Adrenal gland (tissue), 12 donors: ENCODE measurements around the gene MYEF2. TPM values are rescaled to one million over a fixed set of nuclear protein-coding genes. Genes with fewer than 3 reads are reported as not detected.

Experiments
- DNase-seq, 7 donors: peaks; one replicate each; pipeline ENCODE4 v3.0.0-alpha.2; 2019 to 2020
- H3K27ac ChIP-seq, 5 donors: fragments of 200-600 bp; sonication (generic) in 4 of 5; 1 replicate in 3 of 5; 2 replicates in 2 of 5; pipeline versions ENCODE4 v1.5.1 to v1.8.0; 2016 to 2020; ENCODE audit warnings: mild to moderate bottlenecking in 1 of 5
- H3K27me3 ChIP-seq: fragments of 200-600 bp; 2 replicates; pipeline ENCODE4 v1.8.0; 2021
- H3K36me3 ChIP-seq, 2 donors: fragments of 200-600 bp; replicated peaks in 1 of 2; 1 replicate in 1 of 2; 2 replicates in 1 of 2; pipeline versions ENCODE4 v1.5.1 to v1.8.0; 2018 to 2022
- H3K4me1 ChIP-seq, 2 donors: fragments of 200-600 bp; replicated peaks in 1 of 2; 1 replicate in 1 of 2; 2 replicates in 1 of 2; pipeline versions ENCODE4 v1.5.1 to v1.8.0; 2018 to 2021
- H3K4me3 ChIP-seq, 4 donors: fragments of 200-600 bp; sonication (generic) in 3 of 4; one replicate each; pipeline ENCODE4 v1.5.1; 2016 to 2018
- H3K9me3 ChIP-seq, 3 donors: fragments of 200-600 bp; sonication (generic) in 1 of 3; replicated peaks in 1 of 3; 1 replicate in 2 of 3; 2 replicates in 1 of 3; pipeline versions ENCODE4 v1.5.1 to v1.8.0; 2016 to 2021
- POLR2A ChIP-seq, 2 donors: fragments of 450-650 bp; IDR thresholded peaks; one replicate each; pipeline ENCODE4 v1.6.1; 2017; ENCODE audit warnings: antibody characterized with exemption in 2 of 2, mild to moderate bottlenecking in 2 of 2, moderate library complexity in 1 of 2
- WGBS, 4 donors: extraction: QIAGEN DNeasy Blood & Tissue Kit in 2 of 4; methylation state at CpG; one replicate each; pipeline versions ENCODE4 v1.1.5 to v1.1.7; 2013 to 2017; 5-methylcytosine and 5-hydroxymethylcytosine counted together
- intact Hi-C, 2 donors: fragments of 100-400 bp; cut with DNase I; formaldehyde crosslinking; loops; one replicate each; pipeline versions ENCODE4 v1.14.1 to v1.15.0; 2022 to 2023
- polyA plus RNA-seq, 3 donors: library from polyadenylated mRNA; stranded (reverse); fragments of 200-250 nt in 2 of 3; fragments of 350-450 nt in 1 of 3; fragmentation: Illumina TruSeq in 1 of 3; extraction: RNeasy Lipid Tissue Mini Kit (QIAGEN cat#74804) in 1 of 3; gene quantifications; one replicate each; pipeline ENCODE4 v1.2.3, GENCODE V29; 2013 to 2014
- total RNA-seq, 9 donors: library from RNA; depleted of rRNA in 4 of 9; stranded (reverse); fragments of >200 nt in 4 of 9; fragments of 120-200 nt in 1 of 9; fragmentation: NEBNext Ultra II Directional in 1 of 9; extraction: Animal tissue kit (Norgen Biotek cat#: 25700) in 1 of 9; gene quantifications; one replicate each; pipeline versions ENCODE4 v1.1.0 to v1.2.4, GENCODE V29; 2013 to 2023
- TF ChIP-seq, protein P1 (sequence below), 6 experiments: fragments of 450-650 bp in 4 of 6; fragments of 200-600 bp in 2 of 6; sonication (generic) in 1 of 6; IDR thresholded peaks; 1 replicate in 5 of 6; 2 replicates in 1 of 6; pipeline versions ENCODE4 v1.5.1 to v1.8.0; 2016 to 2021; ENCODE audit warnings: antibody characterized with exemption in 6 of 6, mild to moderate bottlenecking in 2 of 6, moderate library complexity in 1 of 6
- donor health status: healthy with polysubstance abuse.
- donor health status: Bipolar disorder and iron deficiency.
- donor health status: DM: yes; HTN: yes; CAD: no.
- donor health status: DM: no; HTN: no; CAD: no.
- donor health status: DM: no; HTN: no; CAD: no.
- donor health status: DM: yes; HTN: yes; CAD: no.

MYEF2 gene
- total and polyA plus RNA-seq, 12 donors, result 5.9 to 57.0 (median 35.2) TPM

DNA sequence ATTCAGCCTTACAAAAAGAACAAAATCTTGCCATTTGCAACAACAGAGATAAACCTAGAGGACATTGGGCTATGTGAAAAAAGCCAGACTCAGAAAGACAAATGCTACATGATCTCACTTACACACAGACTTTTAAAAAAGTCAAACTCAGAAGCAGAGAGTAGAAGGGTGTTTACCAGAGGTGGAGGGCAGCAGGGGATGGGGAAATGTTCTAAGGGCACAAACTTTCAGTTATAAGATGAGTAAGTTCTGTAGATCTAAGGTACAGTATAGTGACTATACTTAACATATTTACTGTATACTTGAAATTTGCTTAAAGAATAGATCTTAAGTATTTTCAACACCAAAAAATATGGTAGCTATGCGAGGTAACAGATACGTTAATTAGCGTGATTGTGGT lies 3.0 kb downstream of the MYEF2 start:
- H3K9me3 ChIP-seq, result no peaks in the 10 kb centered on the region
- H3K36me3 ChIP-seq, result no peaks in the 10 kb centered on the region
- H3K4me3 ChIP-seq, result no peak overlapping the region
- peaks cover 7 to 14% of the 10 kb centered on the region in 2 donors for H3K4me1 ChIP-seq
- no peak for DNase-seq
- intact Hi-C loops, result no loop called here
- WGBS, 4 donors, result 95 to 97% (median 96%) methylated on average over 3 of the region's 3 CpGs
- TF ChIP-seq POLR2A (IDR thresholded peaks at IDR 0.05), result no peak
- TF ChIP-seq, protein P1, sequence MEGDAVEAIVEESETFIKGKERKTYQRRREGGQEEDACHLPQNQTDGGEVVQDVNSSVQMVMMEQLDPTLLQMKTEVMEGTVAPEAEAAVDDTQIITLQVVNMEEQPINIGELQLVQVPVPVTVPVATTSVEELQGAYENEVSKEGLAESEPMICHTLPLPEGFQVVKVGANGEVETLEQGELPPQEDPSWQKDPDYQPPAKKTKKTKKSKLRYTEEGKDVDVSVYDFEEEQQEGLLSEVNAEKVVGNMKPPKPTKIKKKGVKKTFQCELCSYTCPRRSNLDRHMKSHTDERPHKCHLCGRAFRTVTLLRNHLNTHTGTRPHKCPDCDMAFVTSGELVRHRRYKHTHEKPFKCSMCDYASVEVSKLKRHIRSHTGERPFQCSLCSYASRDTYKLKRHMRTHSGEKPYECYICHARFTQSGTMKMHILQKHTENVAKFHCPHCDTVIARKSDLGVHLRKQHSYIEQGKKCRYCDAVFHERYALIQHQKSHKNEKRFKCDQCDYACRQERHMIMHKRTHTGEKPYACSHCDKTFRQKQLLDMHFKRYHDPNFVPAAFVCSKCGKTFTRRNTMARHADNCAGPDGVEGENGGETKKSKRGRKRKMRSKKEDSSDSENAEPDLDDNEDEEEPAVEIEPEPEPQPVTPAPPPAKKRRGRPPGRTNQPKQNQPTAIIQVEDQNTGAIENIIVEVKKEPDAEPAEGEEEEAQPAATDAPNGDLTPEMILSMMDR (IDR thresholded peaks at IDR 0.05), result no peak
- no peaks in the 10 kb centered on the region for H3K27me3 ChIP-seq
- no peak overlapping the region for H3K27ac ChIP-seq

DNA sequence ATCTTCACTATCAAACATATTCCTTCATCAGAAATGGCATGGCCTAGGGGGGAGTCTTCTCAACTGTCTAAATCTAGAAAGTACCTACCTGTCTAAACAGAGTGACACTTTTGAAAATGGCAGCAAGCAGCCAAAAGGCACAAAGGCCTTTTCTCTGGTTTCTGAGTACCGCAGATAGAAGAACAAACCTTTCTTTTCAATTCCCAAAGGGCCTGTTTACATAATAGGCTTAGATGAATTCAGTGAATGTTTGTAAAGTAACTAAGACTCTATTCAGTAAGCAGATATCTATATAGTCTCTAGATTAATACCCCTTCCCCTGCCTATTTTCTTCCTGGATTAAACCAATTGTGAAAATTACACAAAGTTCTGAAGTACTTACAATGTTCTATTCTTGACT lies 7.1 kb downstream of the MYEF2 start:
- no peaks in the 10 kb centered on the region for H3K4me1 ChIP-seq
- no peaks in the 10 kb centered on the region for H3K36me3 ChIP-seq
- TF ChIP-seq, protein P1 (IDR thresholded peaks at IDR 0.05), result no peak
- no peak for TF ChIP-seq POLR2A (IDR thresholded peaks at IDR 0.05)
- DNase-seq, result no peak
- no peaks in the 10 kb centered on the region for H3K27me3 ChIP-seq
- no peak overlapping the region for H3K4me3 ChIP-seq
- H3K27ac ChIP-seq, result no peak overlapping the region
- H3K9me3 ChIP-seq, result peaks cover 0 to 1% (median 0%) of the 10 kb centered on the region in 3 donors
- WGBS, 4 donors, result 78 to 95% (median 94%) methylated on average over 1 of the region's 1 CpG
- intact Hi-C loops, result no loop called here

GRCh38 chr15:48168616-48169015 lies 9.5 kb downstream of the MYEF2 start:
- intact Hi-C loops, result no loop called here
- H3K4me3 ChIP-seq, result no peak overlapping the region
- H3K27me3 ChIP-seq, result no peaks in the 10 kb centered on the region
- no peak for DNase-seq
- WGBS, 4 donors, result 60 to 65% (median 62%) methylated on average over 3 of the region's 3 CpGs
- no peak for TF ChIP-seq POLR2A (IDR thresholded peaks at IDR 0.05)
- TF ChIP-seq, protein P1 (IDR thresholded peaks at IDR 0.05), result no peak
- no peak overlapping the region for H3K27ac ChIP-seq
- peaks cover 0 to 7% (median 0%) of the 10 kb centered on the region in 3 donors for H3K9me3 ChIP-seq
- H3K4me1 ChIP-seq, result no peaks in the 10 kb centered on the region
- H3K36me3 ChIP-seq, result no peaks in the 10 kb centered on the region

- intact Hi-C loops, result no loop called here
- Histone ChIP-seq H3K27ac (no peak overlapping the region), H3K27me3 (no peaks in the 10 kb centered on the region), H3K36me3 (peaks cover 0 to 4% of the 10 kb centered on the region in 2 donors), H3K4me3 (no peak overlapping the region), H3K9me3 (no peaks in the 10 kb centered on the region), H3K4me1 (no peaks in the 10 kb centered on the region)
- 92 to 98% (median 96%) methylated on average over 2 of the region's 2 CpGs for WGBS, 4 donors
- no peak for TF ChIP-seq POLR2A (IDR thresholded peaks at IDR 0.05)
- no peak for DNase-seq
Measured at GRCh38 chr15:48153526-48153925, 24.6 kb downstream of the MYEF2 start.

GRCh38 chr15:48149858-48150257 lies 28.2 kb downstream of the MYEF2 start:
- Histone ChIP-seq H3K27me3 (no peaks in the 10 kb centered on the region), H3K4me3 (no peak overlapping the region), H3K9me3 (no peaks in the 10 kb centered on the region), H3K4me1 (peaks cover 2 to 5% of the 10 kb centered on the region in 2 donors), H3K27ac (no peak overlapping the region), H3K36me3 (peaks cover 0 to 4% of the 10 kb centered on the region in 2 donors)
- no peak for TF ChIP-seq POLR2A (IDR thresholded peaks at IDR 0.05)
- no peak for DNase-seq
- intact Hi-C loops, result no loop called here
- WGBS, 4 donors, result 86 to 91% (median 89%) methylated on average over 4 of the region's 4 CpGs
